Measurements from ENCODE around the gene TMEM138. TPM values are rescaled to one million over a fixed set of nuclear protein-coding genes. Genes with fewer than 3 reads are reported as not detected.

The TMEM138 gene
- total and polyA plus RNA-seq, 2 donors from 2014 or later = 42.3 to 62.3 TPM

DNA sequence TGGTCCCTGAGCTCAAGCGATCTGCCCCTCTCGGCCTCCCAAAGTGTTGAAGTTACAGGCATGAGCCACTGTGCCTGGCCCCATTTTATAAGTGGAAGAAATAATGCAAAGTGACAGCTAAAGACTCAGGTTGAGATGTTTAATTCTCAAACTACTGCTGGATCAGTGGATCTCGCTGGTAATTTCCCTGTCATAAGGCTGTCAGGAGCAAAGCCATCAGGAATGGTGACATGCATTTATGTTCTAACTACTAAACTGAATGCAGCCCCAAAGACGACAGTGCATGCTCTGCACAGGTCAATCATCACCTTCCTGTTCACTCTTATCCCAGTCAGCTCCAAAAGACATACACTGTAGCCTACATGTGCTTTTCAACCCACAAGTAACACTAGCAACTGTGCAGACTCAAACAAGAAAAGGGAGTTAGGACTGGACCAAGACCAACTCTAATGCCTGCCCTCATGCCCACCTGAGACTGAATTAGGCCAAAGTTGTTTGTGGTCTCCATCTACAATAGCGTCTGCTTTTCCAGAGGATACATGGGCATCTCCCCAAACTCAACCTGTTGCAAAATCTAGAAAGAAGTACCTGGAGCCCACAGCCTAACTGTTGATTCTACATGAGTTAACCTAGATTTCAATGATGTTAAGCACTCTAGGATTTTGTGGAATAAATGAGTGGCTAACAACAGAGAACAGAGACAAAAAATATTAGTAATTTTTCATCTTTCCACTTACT, 45.0 kb downstream of the TMEM138 start:
- Histone ChIP-seq H3K9me3 (ENCODE audit: control insufficient read depth in 2 of 3, insufficient read depth in 1 of 3, low read length in 3 of 3) (no peaks in the 10 kb centered on the region), H3K27ac (ENCODE audit: low read depth in 2 of 2, low read length in 2 of 2) (no peak overlapping the region), H3K36me3 (ENCODE audit: control insufficient read depth in 2 of 3, insufficient read depth in 3 of 3, low read length in 3 of 3) (peaks cover 14 to 79% (median 62%) of the 10 kb centered on the region in 3 donors), H3K27me3 (ENCODE audit: control insufficient read depth, insufficient read depth, low read length) (no peaks in the 10 kb centered on the region), H3K9ac (ENCODE audit: low read length in 3 of 3) (no peak overlapping the region), H3K4me3 (ENCODE audit: low read length in 3 of 3) (no peak overlapping the region), H3K4me1 (ENCODE audit: control insufficient read depth in 2 of 3, insufficient read depth in 2 of 3, low read depth in 1 of 3, low read length in 3 of 3) (no peaks in the 10 kb centered on the region)
- FAIRE-seq (no peak), DNase-seq (no peak)
- TF ChIP-seq, protein P1, sequence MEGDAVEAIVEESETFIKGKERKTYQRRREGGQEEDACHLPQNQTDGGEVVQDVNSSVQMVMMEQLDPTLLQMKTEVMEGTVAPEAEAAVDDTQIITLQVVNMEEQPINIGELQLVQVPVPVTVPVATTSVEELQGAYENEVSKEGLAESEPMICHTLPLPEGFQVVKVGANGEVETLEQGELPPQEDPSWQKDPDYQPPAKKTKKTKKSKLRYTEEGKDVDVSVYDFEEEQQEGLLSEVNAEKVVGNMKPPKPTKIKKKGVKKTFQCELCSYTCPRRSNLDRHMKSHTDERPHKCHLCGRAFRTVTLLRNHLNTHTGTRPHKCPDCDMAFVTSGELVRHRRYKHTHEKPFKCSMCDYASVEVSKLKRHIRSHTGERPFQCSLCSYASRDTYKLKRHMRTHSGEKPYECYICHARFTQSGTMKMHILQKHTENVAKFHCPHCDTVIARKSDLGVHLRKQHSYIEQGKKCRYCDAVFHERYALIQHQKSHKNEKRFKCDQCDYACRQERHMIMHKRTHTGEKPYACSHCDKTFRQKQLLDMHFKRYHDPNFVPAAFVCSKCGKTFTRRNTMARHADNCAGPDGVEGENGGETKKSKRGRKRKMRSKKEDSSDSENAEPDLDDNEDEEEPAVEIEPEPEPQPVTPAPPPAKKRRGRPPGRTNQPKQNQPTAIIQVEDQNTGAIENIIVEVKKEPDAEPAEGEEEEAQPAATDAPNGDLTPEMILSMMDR (IDR thresholded peaks at IDR 0.05; ENCODE audit: borderline replicate concordance, extremely low read depth, insufficient read depth) = no peak
- intact Hi-C loops (cut with DNase I) = no loop called here

DNA sequence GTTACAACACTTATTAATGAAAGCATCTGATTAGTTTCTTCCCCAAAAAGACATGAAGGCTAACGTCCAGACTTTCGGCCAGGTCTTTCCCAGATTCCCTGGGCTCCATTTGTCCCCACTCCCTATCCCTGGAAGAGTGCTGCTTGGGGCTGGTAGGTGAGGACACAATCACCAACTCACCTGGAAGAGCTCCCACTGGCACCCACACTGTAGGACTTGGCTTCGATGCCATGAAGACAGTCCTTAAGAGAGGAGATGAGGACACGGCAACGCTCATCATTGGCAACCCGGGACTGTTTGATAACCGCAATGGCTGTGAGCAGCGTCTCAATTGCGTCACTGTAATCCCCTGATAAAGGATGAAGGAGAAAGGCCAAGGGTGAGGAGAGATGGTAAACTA, 49.4 kb downstream of the TMEM138 start:
- Histone ChIP-seq H3K27me3 (ENCODE audit: control insufficient read depth, insufficient read depth, low read length) (no peaks in the 10 kb centered on the region), H3K9ac (ENCODE audit: low read length in 3 of 3) (no peak overlapping the region), H3K9me3 (ENCODE audit: control insufficient read depth in 2 of 3, insufficient read depth in 1 of 3, low read length in 3 of 3) (no peaks in the 10 kb centered on the region), H3K27ac (ENCODE audit: low read depth in 2 of 2, low read length in 2 of 2) (no peak overlapping the region), H3K36me3 (ENCODE audit: control insufficient read depth in 2 of 3, insufficient read depth in 3 of 3, low read length in 3 of 3) (peaks cover 22 to 73% (median 50%) of the 10 kb centered on the region in 3 donors), H3K4me3 (ENCODE audit: low read length in 3 of 3) (no peak overlapping the region), H3K4me1 (ENCODE audit: control insufficient read depth in 2 of 3, insufficient read depth in 2 of 3, low read depth in 1 of 3, low read length in 3 of 3) (no peaks in the 10 kb centered on the region)
- DNase-seq (no peak), FAIRE-seq (no peak)
- TF ChIP-seq, protein P1 (IDR thresholded peaks at IDR 0.05; ENCODE audit: borderline replicate concordance, extremely low read depth, insufficient read depth) = no peak
- intact Hi-C loops (cut with DNase I) = no loop called here

DNA sequence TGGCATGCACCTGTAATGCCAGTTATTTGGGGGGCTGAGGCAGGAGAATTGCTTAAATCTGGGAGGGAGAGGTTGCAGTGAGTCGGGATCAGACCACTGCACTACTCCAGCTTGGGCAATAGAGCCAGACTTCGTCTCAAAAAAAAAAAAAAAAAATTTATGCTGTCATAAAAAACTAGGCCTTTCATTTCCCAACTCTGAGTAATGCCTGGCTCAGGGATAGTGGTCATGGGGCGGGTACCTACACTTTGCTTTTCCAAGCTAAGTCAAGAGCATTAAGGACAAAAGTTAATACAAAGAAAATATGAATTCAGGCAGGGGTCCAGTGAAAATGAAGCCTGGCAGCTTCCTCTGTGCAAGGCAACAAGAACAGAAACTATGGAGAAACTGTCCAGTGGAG, 51.3 kb downstream of the TMEM138 start:
- DNase-seq (no peak), FAIRE-seq (no peak)
- Histone ChIP-seq H3K36me3 (ENCODE audit: control insufficient read depth in 2 of 3, insufficient read depth in 3 of 3, low read length in 3 of 3) (peaks cover 22 to 76% (median 56%) of the 10 kb centered on the region in 3 donors), H3K4me3 (ENCODE audit: low read length in 3 of 3) (no peak overlapping the region), H3K4me1 (ENCODE audit: control insufficient read depth in 2 of 3, insufficient read depth in 2 of 3, low read depth in 1 of 3, low read length in 3 of 3) (peaks cover 0 to 2% (median 0%) of the 10 kb centered on the region in 3 donors), H3K27ac (ENCODE audit: low read depth in 2 of 2, low read length in 2 of 2) (no peak overlapping the region), H3K9me3 (ENCODE audit: control insufficient read depth in 2 of 3, insufficient read depth in 1 of 3, low read length in 3 of 3) (no peaks in the 10 kb centered on the region), H3K9ac (ENCODE audit: low read length in 3 of 3) (no peak overlapping the region), H3K27me3 (ENCODE audit: control insufficient read depth, insufficient read depth, low read length) (no peaks in the 10 kb centered on the region)
- intact Hi-C loops (cut with DNase I) = no loop called here
- TF ChIP-seq, protein P1 (IDR thresholded peaks at IDR 0.05; ENCODE audit: borderline replicate concordance, extremely low read depth, insufficient read depth) = no peak

Data from kidney (tissue), 14 donors.